ENCODE results near the gene PTPN14. TPM values are rescaled to one million over a fixed set of nuclear protein-coding genes. Genes with fewer than 3 reads are reported as not detected.
"Not testable (repeated sequence)": the region's sequence is repeated elsewhere in the genome, so short reads cannot be mapped to it uniquely, and the experiment has no call there.

The PTPN14 gene
- total RNA-seq, 4 donors from 2014 or later, result 4.5 to 9.7 (median 7.1) TPM

GRCh38 chr1:214492401-214493075 lies 58.9 kb downstream of the PTPN14 start:
- H3K27me3 ChIP-seq, result no peaks in the 10 kb centered on the region
- H3K4me1 ChIP-seq, result no peaks in the 10 kb centered on the region
- DNase-seq, result no peak
- in situ Hi-C loops (cut with MboI; ENCODE audit: low pct_ligation_motif_present in 1 of 4, low pct_unique_long_range_greater_than_20kb in 1 of 4, low sequenced_read_pairs in 3 of 4), result no loop called here
- H3K9me3 ChIP-seq, result no peaks in the 10 kb centered on the region
- intact Hi-C loops (cut with DNase I; ENCODE audit: low total_unique reads), result no loop called here
- H3K36me3 ChIP-seq, result no peaks in the 10 kb centered on the region
- TF ChIP-seq POLR2A (IDR thresholded peaks at IDR 0.05) (no peak), CTCF (IDR thresholded peaks at IDR 0.05) (no peak)
- peak overlapping the region in 2 of 4 donors; percentile 55 to 58 for H3K27ac ChIP-seq
- WGBS, 2 donors (ENCODE audit: low coverage in 1 of 2), result 80 to 88% methylated on average over 5 to 9 of the region's 9 CpGs
- H3K4me3 ChIP-seq, result no peak overlapping the region

GRCh38 chr1:214491468-214492146 lies 59.8 kb downstream of the PTPN14 start:
- Histone ChIP-seq H3K9me3 (no peaks in the 10 kb centered on the region), H3K27ac (no peak overlapping the region), H3K27me3 (no peaks in the 10 kb centered on the region), H3K4me1 (no peaks in the 10 kb centered on the region), H3K4me3 (no peak overlapping the region), H3K36me3 (no peaks in the 10 kb centered on the region)
- no peak for DNase-seq
- WGBS, 2 donors (ENCODE audit: low coverage in 1 of 2), result 81 to 100% methylated on average over 1 to 5 of the region's 5 CpGs
- TF ChIP-seq POLR2A (IDR thresholded peaks at IDR 0.05), result no peak
- no peak for TF ChIP-seq POLR2AphosphoS5 (IDR thresholded peaks at IDR 0.05)
- intact Hi-C loops (cut with DNase I; ENCODE audit: low total_unique reads) (no loop called here), in situ Hi-C loops (cut with MboI; ENCODE audit: low pct_ligation_motif_present in 1 of 4, low pct_unique_long_range_greater_than_20kb in 1 of 4, low sequenced_read_pairs in 3 of 4) (no loop called here)

GRCh38 chr1:214485151-214485550 lies 66.3 kb downstream of the PTPN14 start:
- no peaks in the 10 kb centered on the region for H3K36me3 ChIP-seq
- in situ Hi-C loops (cut with MboI; ENCODE audit: low pct_ligation_motif_present in 1 of 4, low pct_unique_long_range_greater_than_20kb in 1 of 4, low sequenced_read_pairs in 3 of 4) (no loop called here), intact Hi-C loops (cut with DNase I; ENCODE audit: low total_unique reads) (no loop called here)
- DNase-seq, result no peak
- no peak overlapping the region for H3K4me3 ChIP-seq
- no peaks in the 10 kb centered on the region for H3K9me3 ChIP-seq
- H3K4me1 ChIP-seq, result peaks cover 0 to 6% (median 2%) of the 10 kb centered on the region in 4 donors
- 74 to 88% methylated on average over 4 to 5 of the region's 5 CpGs for WGBS, 2 donors (ENCODE audit: low coverage in 1 of 2)
- TF ChIP-seq CTCF (IDR thresholded peaks at IDR 0.05) (no peak), POLR2A (IDR thresholded peaks at IDR 0.05) (no peak), POLR2AphosphoS5 (IDR thresholded peaks at IDR 0.05) (no peak), EP300 (IDR thresholded peaks at IDR 0.05; ENCODE audit: low read depth) (no peak)
- no peaks in the 10 kb centered on the region for H3K27me3 ChIP-seq
- H3K27ac ChIP-seq, result no peak overlapping the region

- DNase-seq; in situ Hi-C loops (cut with MboI; ENCODE audit: low pct_ligation_motif_present in 1 of 4, low pct_unique_long_range_greater_than_20kb in 1 of 4, low sequenced_read_pairs in 3 of 4); H3K27ac ChIP-seq; H3K4me3 ChIP-seq; H3K36me3 ChIP-seq; H3K4me1 ChIP-seq; H3K9me3 ChIP-seq; H3K27me3 ChIP-seq; intact Hi-C loops (cut with DNase I; ENCODE audit: low total_unique reads): not testable (repeated sequence)
- WGBS, 2 donors (ENCODE audit: low coverage in 1 of 2), result 75 to 77% methylated on average over 12 to 13 of the region's 13 CpGs
These were observed 68.2 kb downstream of the PTPN14 start for GRCh38 chr1:214483180-214483579.

- H3K36me3 ChIP-seq; H3K4me3 ChIP-seq; H3K27me3 ChIP-seq; DNase-seq; H3K27ac ChIP-seq; H3K4me1 ChIP-seq; intact Hi-C loops (cut with DNase I; ENCODE audit: low total_unique reads); in situ Hi-C loops (cut with MboI; ENCODE audit: low pct_ligation_motif_present in 1 of 4, low pct_unique_long_range_greater_than_20kb in 1 of 4, low sequenced_read_pairs in 3 of 4); H3K9me3 ChIP-seq: not testable (repeated sequence)
- WGBS, 2 donors (ENCODE audit: low coverage in 1 of 2), result 21 to 43% methylated on average over 2 of the region's 2 CpGs
These were observed 69.3 kb downstream of the PTPN14 start for GRCh38 chr1:214481983-214482634.

All from transverse colon (tissue), 4 donors.